Left cardiac atrium (tissue), 2 donors: ENCODE data around the gene SNRNP48. TPM values are rescaled to one million over a fixed set of nuclear protein-coding genes. Genes with fewer than 3 reads are reported as not detected.

Experiments used
- total RNA-seq, 2 donors: library from RNA; stranded (reverse); fragmentation: NEBNext Ultra II Directional; extraction: Animal tissue kit (Norgen Biotek cat#: 25700); gene quantifications; one replicate each; pipeline ENCODE4 v1.2.1, GENCODE V29; 2021
- donor health status: DM: no; HTN: yes; CAD: no; lungs with severe emphysema.
- donor health status: DM: yes; HTN: yes; CAD: no.

The SNRNP48 gene
- total RNA-seq, 2 donors from 2014 or later, result 10.3 to 12.6 TPM

Other genes starting within 250 kb of the SNRNP48 start
- gene CAGE1, start 200.5 kb upstream of the SNRNP48 start, total RNA-seq, result under 1 TPM in 1 of 2 donors, not detected in 1; 0.06 TPM
- 10 to 100 TPM in 1 of 2 donors, 1 to 10 TPM in 1; 10.0 to 16.4 TPM for gene RIOK1, start 200.4 kb upstream of the SNRNP48 start, total RNA-seq
- gene DSP, start 48.5 kb upstream of the SNRNP48 start, total RNA-seq, result 100 to 1,000 TPM; 179 to 198 TPM
- gene BMP6, start 135.9 kb downstream of the SNRNP48 start, total RNA-seq, result 10 to 100 TPM in 1 of 2 donors, 1 to 10 TPM in 1; 2.1 to 13.4 TPM